Measurements from ENCODE around the gene CHKA.

- TF ChIP-seq CTCF (optimal IDR thresholded peaks at IDR 0.05 in 1 of 3, IDR thresholded peaks at IDR 0.05 in 1 of 3, conservative IDR thresholded peaks at IDR 0.05 in 1 of 3; ENCODE audit: extremely low read depth in 1 of 3, insufficient read depth in 2 of 3, low read length in 3 of 3) (peak; percentile 24 to 43 (median 28)), EZH2 (IDR thresholded peaks at IDR 0.05; ENCODE audit: low read length) (no peak)
Observed at GRCh38 chr11:68021167-68021787, 99.9 kb downstream of the CHKA start.
